ENCODE results near the gene ABCC12. TPM values are rescaled to one million over a fixed set of nuclear protein-coding genes. Genes with fewer than 3 reads are reported as not detected.

The ABCC12 gene
- total and polyA plus RNA-seq, 8 donors = not detected

DNA sequence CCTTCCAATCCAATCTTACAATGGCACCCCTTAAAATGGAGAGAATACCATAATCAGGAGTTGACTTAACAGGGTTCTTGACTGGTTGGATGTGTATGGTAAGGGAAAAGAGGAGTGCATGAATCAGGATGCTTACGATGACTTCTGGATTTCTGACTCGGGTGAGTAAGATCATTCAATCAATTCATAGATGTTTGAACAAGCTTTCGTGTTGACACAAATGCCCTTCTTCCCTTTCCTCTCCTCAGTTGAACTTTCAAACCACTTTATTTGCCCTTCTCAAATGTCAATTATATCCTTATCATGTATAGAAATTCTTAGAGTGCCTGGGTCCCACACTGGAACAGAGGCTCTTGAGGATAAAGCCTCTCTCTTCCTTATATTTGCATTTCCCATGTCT lies 25.9 kb downstream of the ABCC12 start:
- Histone ChIP-seq H3K27me3 (no peaks in the 10 kb centered on the region), H3K9me3 (no peaks in the 10 kb centered on the region), H3K36me3 (no peaks in the 10 kb centered on the region), H3K4me3 (no peak overlapping the region), H3K27ac (no peak overlapping the region), H3K4me1 (peaks cover 13 to 27% (median 22%) of the 10 kb centered on the region in 3 donors)
- TF ChIP-seq, protein P1, sequence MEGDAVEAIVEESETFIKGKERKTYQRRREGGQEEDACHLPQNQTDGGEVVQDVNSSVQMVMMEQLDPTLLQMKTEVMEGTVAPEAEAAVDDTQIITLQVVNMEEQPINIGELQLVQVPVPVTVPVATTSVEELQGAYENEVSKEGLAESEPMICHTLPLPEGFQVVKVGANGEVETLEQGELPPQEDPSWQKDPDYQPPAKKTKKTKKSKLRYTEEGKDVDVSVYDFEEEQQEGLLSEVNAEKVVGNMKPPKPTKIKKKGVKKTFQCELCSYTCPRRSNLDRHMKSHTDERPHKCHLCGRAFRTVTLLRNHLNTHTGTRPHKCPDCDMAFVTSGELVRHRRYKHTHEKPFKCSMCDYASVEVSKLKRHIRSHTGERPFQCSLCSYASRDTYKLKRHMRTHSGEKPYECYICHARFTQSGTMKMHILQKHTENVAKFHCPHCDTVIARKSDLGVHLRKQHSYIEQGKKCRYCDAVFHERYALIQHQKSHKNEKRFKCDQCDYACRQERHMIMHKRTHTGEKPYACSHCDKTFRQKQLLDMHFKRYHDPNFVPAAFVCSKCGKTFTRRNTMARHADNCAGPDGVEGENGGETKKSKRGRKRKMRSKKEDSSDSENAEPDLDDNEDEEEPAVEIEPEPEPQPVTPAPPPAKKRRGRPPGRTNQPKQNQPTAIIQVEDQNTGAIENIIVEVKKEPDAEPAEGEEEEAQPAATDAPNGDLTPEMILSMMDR (IDR thresholded peaks at IDR 0.05) = no peak
- intact Hi-C loops (cut with DNase I) = no loop called here
- no peak for DNase-seq
- ATAC-seq = no peak
- 29 to 31% methylated on average over 3 of the region's 3 CpGs for WGBS, 2 donors
- no peak for FAIRE-seq

DNA sequence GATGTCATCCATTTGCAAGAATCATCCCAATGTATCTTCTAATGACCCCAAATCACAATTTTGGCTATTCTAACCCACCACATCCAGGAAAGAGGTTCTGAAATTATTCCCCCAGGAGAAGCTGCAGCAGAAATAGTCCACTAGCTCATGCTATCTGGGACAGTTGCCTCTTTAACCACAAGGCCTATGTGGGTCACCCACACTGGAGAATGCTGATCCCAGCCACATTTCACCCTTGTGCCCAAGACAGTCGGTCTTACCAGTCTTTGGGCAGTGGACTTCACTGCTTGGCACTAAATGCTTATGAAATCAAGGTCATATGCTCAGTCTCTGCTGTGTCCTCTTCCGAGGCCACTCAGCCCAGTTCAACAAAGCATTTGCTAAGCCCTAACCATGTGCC lies 27.0 kb downstream of the ABCC12 start:
- no peaks in the 10 kb centered on the region for H3K27me3 ChIP-seq
- no peak overlapping the region for H3K27ac ChIP-seq
- DNase-seq (no peak), ATAC-seq (peak in 1 of 4 donors; percentile 5), FAIRE-seq (no peak)
- H3K4me3 ChIP-seq = no peak overlapping the region
- no peaks in the 10 kb centered on the region for H3K9me3 ChIP-seq
- H3K4me1 ChIP-seq = peaks cover 13 to 23% (median 22%) of the 10 kb centered on the region in 3 donors
- intact Hi-C loops (cut with DNase I) = no loop called here
- 30 to 42% methylated on average over 2 of the region's 2 CpGs for WGBS, 2 donors
- no peaks in the 10 kb centered on the region for H3K36me3 ChIP-seq
- TF ChIP-seq, protein P1 (IDR thresholded peaks at IDR 0.05) = no peak

DNA sequence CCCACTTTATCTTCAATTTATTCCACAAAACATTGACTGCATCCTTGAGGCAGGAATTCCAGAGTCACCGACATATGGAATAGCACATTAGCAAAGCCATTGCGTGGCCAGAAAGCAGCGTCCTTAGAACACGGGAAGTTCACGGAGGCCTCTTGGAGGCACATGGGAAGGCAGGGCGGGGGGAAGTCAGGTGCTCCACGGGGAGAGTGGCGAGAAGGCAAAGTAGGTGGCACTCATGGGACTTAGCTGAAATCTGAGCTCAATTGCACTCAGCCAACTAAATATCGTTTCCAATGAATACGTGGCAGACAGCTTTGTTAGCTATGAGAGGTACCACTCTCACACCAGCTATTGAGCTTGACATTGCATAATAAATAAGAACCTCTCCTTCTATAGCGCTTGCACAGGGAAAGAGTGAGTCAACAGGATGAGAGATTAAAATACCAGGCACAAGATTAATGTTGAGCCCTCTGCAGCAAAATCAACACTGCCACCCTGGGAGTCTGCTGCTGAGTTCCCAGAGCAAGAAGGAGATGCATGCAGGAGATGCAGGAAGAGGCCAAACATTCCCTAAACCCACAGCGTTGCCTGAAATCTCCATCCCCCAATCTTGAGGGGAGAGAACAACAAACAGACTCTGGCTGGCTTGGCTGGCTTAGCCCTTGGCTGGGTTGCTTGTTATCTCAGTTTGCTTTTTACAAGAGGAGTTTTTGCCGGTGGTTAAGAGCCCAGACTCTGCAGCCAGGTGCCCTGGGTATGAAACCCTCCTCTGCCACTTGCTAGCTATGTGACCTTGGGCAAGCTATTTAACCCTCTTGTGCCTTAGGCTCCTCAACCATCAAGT lies 28.8 kb downstream of the ABCC12 start:
- TF ChIP-seq, protein P1 (IDR thresholded peaks at IDR 0.05) = no peak

DNA sequence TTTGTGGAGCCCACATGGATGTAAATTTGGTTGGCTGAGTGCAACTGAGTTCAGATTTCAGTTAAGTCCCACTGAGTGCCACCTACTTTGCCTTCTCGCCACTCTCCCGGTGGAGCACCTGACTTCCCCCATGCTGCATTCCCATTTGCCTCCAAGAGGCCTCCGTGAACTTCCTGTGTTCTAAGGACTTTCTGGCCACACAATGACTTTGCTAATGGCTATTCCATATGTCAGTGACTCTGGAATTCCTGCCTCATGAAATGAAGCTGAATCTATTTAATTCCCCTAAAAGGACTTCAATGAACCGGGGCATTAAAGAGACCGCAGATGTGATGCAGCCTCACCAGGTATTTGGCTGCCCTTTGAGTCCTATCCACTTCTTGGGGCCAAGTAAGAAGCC lies 29.9 kb downstream of the ABCC12 start:
- H3K27ac ChIP-seq = no peak overlapping the region

More for the DNA sequence above, 28.8 kb downstream of the ABCC12 start:
- Histone ChIP-seq H3K27ac (peak overlapping the region in 3 of 4 donors; percentile 23 to 70 (median 26)), H3K9me3 (no peaks in the 10 kb centered on the region), H3K4me3 (no peak overlapping the region), H3K36me3 (no peaks in the 10 kb centered on the region), H3K27me3 (no peaks in the 10 kb centered on the region), H3K4me1 (peaks cover 13 to 23% (median 22%) of the 10 kb centered on the region in 3 donors)
- peak in 4 of 6 donors; percentile 47 to 66 (median 56) for DNase-seq
- intact Hi-C loops (cut with DNase I) = no loop called here
- FAIRE-seq = no peak
- peak; percentile 85 to 87 (median 86) for ATAC-seq
- WGBS, 2 donors = 15 to 20% methylated on average over 13 of the region's 13 CpGs

More for the DNA sequence above, 29.9 kb downstream of the ABCC12 start:
- no peak for DNase-seq
- Histone ChIP-seq H3K4me3 (no peak overlapping the region), H3K4me1 (peaks cover 13 to 23% (median 22%) of the 10 kb centered on the region in 3 donors), H3K36me3 (no peaks in the 10 kb centered on the region), H3K9me3 (no peaks in the 10 kb centered on the region), H3K27me3 (no peaks in the 10 kb centered on the region)
- intact Hi-C loops (cut with DNase I) = no loop called here
- WGBS, 2 donors = 93 to 95% methylated on average over 5 of the region's 5 CpGs
- no peak for ATAC-seq
- TF ChIP-seq, protein P1 (IDR thresholded peaks at IDR 0.05) = no peak
- no peak for FAIRE-seq

All from pancreas (tissue), 10 donors.